ENCODE measurements around the gene TEX19.

Gene TEX19

GRCh38 chr17:82388922-82389283 lies 29.9 kb downstream of the TEX19 start:
- TF ChIP-seq TCF12 (IDR thresholded peaks at IDR 0.05; ENCODE audit: low read depth) (no peak), MAX (IDR thresholded peaks at IDR 0.05) (no peak), CREB1 (IDR thresholded peaks at IDR 0.05; ENCODE audit: low read depth) (no peak), TEAD4 (IDR thresholded peaks at IDR 0.05) (no peak), TAF1 (IDR thresholded peaks at IDR 0.05; ENCODE audit: low read depth) (no peak), RAD21 (IDR thresholded peaks at IDR 0.05; ENCODE audit: low read depth) (no peak), EGR1 (IDR thresholded peaks at IDR 0.05) (no peak), REST (IDR thresholded peaks at IDR 0.05; ENCODE audit: low read depth) (no peak), CEBPB (IDR thresholded peaks at IDR 0.05) (no peak), ZBTB7A (IDR thresholded peaks at IDR 0.05; ENCODE audit: low read depth) (no peak), YY1 (IDR thresholded peaks at IDR 0.05; ENCODE audit: low read depth) (no peak), FOXM1 (IDR thresholded peaks at IDR 0.05; ENCODE audit: borderline replicate concordance, low read depth) (no peak), EP300 (IDR thresholded peaks at IDR 0.05; ENCODE audit: borderline replicate concordance) (no peak), NFIC (IDR thresholded peaks at IDR 0.05) (no peak), USF1 (IDR thresholded peaks at IDR 0.05) (no peak)

- TF ChIP-seq NFIC (IDR thresholded peaks at IDR 0.05) = no peak
- no peak for TF ChIP-seq TCF12 (IDR thresholded peaks at IDR 0.05; ENCODE audit: low read depth)
- no peak for TF ChIP-seq EGR1 (IDR thresholded peaks at IDR 0.05)
- TF ChIP-seq TAF1 (IDR thresholded peaks at IDR 0.05; ENCODE audit: low read depth) = no peak
- no peak for TF ChIP-seq CREB1 (IDR thresholded peaks at IDR 0.05; ENCODE audit: low read depth)
- TF ChIP-seq USF1 (IDR thresholded peaks at IDR 0.05) = no peak
- peak; percentile 54; the same call in 1 of the 2 replicates for TF ChIP-seq TEAD4 (IDR thresholded peaks at IDR 0.05)
- no peak for TF ChIP-seq EP300 (IDR thresholded peaks at IDR 0.05; ENCODE audit: borderline replicate concordance)
- no peak for TF ChIP-seq RAD21 (IDR thresholded peaks at IDR 0.05; ENCODE audit: low read depth)
These were observed 30.3 kb downstream of the TEX19 start for GRCh38 chr17:82389379-82389778.

- peak; percentile 97 for TF ChIP-seq ZBTB7A (IDR thresholded peaks at IDR 0.05; ENCODE audit: low read depth)
- no peak for TF ChIP-seq CREB1 (IDR thresholded peaks at IDR 0.05; ENCODE audit: low read depth)
These were observed 31.2 kb downstream of the TEX19 start for GRCh38 chr17:82390015-82390859.

- peak; percentile 92 for TF ChIP-seq ZBTB7A (IDR thresholded peaks at IDR 0.05; ENCODE audit: low read depth)
- TF ChIP-seq FOXM1 (IDR thresholded peaks at IDR 0.05; ENCODE audit: borderline replicate concordance, low read depth) = peak; percentile 84
- TF ChIP-seq TAF1 (IDR thresholded peaks at IDR 0.05; ENCODE audit: low read depth) = no peak
- peak; percentile 59 for TF ChIP-seq TEAD4 (IDR thresholded peaks at IDR 0.05)
- peak; percentile 96 for TF ChIP-seq EP300 (IDR thresholded peaks at IDR 0.05; ENCODE audit: borderline replicate concordance)
- no peak for TF ChIP-seq USF1 (IDR thresholded peaks at IDR 0.05)
- no peak for TF ChIP-seq CEBPB (IDR thresholded peaks at IDR 0.05)
- no peak for TF ChIP-seq CREB1 (IDR thresholded peaks at IDR 0.05; ENCODE audit: low read depth)
- TF ChIP-seq NFIC (IDR thresholded peaks at IDR 0.05) = peak; percentile 98
- no peak for TF ChIP-seq EGR1 (IDR thresholded peaks at IDR 0.05)
- peak; percentile 28; the same call in 1 of the 2 replicates for TF ChIP-seq REST (IDR thresholded peaks at IDR 0.05; ENCODE audit: low read depth)
- peak; percentile 71 for TF ChIP-seq MAX (IDR thresholded peaks at IDR 0.05)
- no peak for TF ChIP-seq YY1 (IDR thresholded peaks at IDR 0.05; ENCODE audit: low read depth)
- TF ChIP-seq RAD21 (IDR thresholded peaks at IDR 0.05; ENCODE audit: low read depth) = no peak
- TF ChIP-seq TCF12 (IDR thresholded peaks at IDR 0.05; ENCODE audit: low read depth) = peak; percentile 99
These were observed 31.9 kb downstream of the TEX19 start for GRCh38 chr17:82390860-82391435.

GRCh38 chr17:82391496-82392066 lies 32.5 kb downstream of the TEX19 start:
- TF ChIP-seq EGR1 (IDR thresholded peaks at IDR 0.05) = no peak
- TF ChIP-seq EP300 (IDR thresholded peaks at IDR 0.05; ENCODE audit: borderline replicate concordance) = no peak
- no peak for TF ChIP-seq REST (IDR thresholded peaks at IDR 0.05; ENCODE audit: low read depth)
- TF ChIP-seq RAD21 (IDR thresholded peaks at IDR 0.05; ENCODE audit: low read depth) = no peak
- TF ChIP-seq USF1 (IDR thresholded peaks at IDR 0.05) = no peak
- TF ChIP-seq ZBTB7A (IDR thresholded peaks at IDR 0.05; ENCODE audit: low read depth) = no peak
- no peak for TF ChIP-seq FOXM1 (IDR thresholded peaks at IDR 0.05; ENCODE audit: borderline replicate concordance, low read depth)
- no peak for TF ChIP-seq TEAD4 (IDR thresholded peaks at IDR 0.05)
- TF ChIP-seq NFIC (IDR thresholded peaks at IDR 0.05) = no peak
- TF ChIP-seq YY1 (IDR thresholded peaks at IDR 0.05; ENCODE audit: low read depth) = no peak
- TF ChIP-seq CEBPB (IDR thresholded peaks at IDR 0.05) = no peak
- no peak for TF ChIP-seq TCF12 (IDR thresholded peaks at IDR 0.05; ENCODE audit: low read depth)
- TF ChIP-seq MAX (IDR thresholded peaks at IDR 0.05) = no peak
- no peak for TF ChIP-seq CREB1 (IDR thresholded peaks at IDR 0.05; ENCODE audit: low read depth)

All from Ishikawa (cell line).